Neural cell (in vitro differentiated cells): ENCODE measurements around the gene TNFRSF8.

Experiments used
- CTCF ChIP-seq: fragments of 450-650 bp; IDR thresholded peaks from 2 replicates; pipeline ENCODE4 v1.5.1; 2014; ENCODE audit warnings: antibody characterized with exemption, mild to moderate bottlenecking, moderate library complexity; ENCODE audit not compliant: poor library complexity, severe bottlenecking
- EP300 ChIP-seq: fragments of 450-650 bp; conservative IDR thresholded peaks from 2 replicates; pipeline ENCODE4 v1.6.1; 2014; ENCODE audit warnings: antibody characterized with exemption, mild to moderate bottlenecking, moderate library complexity; ENCODE audit not compliant: poor library complexity, severe bottlenecking
- EZH2 ChIP-seq: fragments of 200-600, 300-800 bp; shearing (Covaris generic), sonication (generic); IDR thresholded peaks from 2 replicates; pipeline ENCODE4 v1.6.1; 2014; ENCODE audit warnings: antibody characterized with exemption, low read length, borderline replicate concordance, mild to moderate bottlenecking; ENCODE audit not compliant: insufficient read depth, poor library complexity, severe bottlenecking
- POLR2AphosphoS5 ChIP-seq: IDR thresholded peaks from 2 replicates; pipeline ENCODE4 v1.6.1; 2012
- RAD21 ChIP-seq: fragments of 450-650 bp; conservative IDR thresholded peaks from 2 replicates; pipeline ENCODE4 v1.6.1; 2014; ENCODE audit warnings: antibody characterized with exemption, mild to moderate bottlenecking, moderate library complexity
- REST ChIP-seq: IDR thresholded peaks from 2 replicates; pipeline ENCODE4 v1.6.1; 2012; ENCODE audit warnings: borderline replicate concordance
- SMC3 ChIP-seq: fragments of 450-650 bp; conservative IDR thresholded peaks from 2 replicates; pipeline ENCODE4 v1.6.1; 2014; ENCODE audit warnings: antibody characterized with exemption, mild to moderate bottlenecking, moderate library complexity; ENCODE audit not compliant: poor library complexity
- TAF1 ChIP-seq: IDR thresholded peaks from 2 replicates; pipeline ENCODE4 v1.6.1; 2012; ENCODE audit warnings: low read depth

- no peak for TF ChIP-seq CTCF
- TF ChIP-seq RAD21 = no peak
- no peak for TF ChIP-seq EP300
- no peak for TF ChIP-seq SMC3
- TF ChIP-seq EZH2 = no peak
- no peak for TF ChIP-seq TAF1
- no peak for TF ChIP-seq POLR2AphosphoS5
- no peak for TF ChIP-seq REST
Observed at GRCh38 chr1:12171206-12172041, 108.3 kb downstream of the TNFRSF8 start.
